ENCODE measurements around the gene AFDN. TPM values are rescaled to one million over a fixed set of nuclear protein-coding genes. Genes with fewer than 3 reads are reported as not detected.

The AFDN gene
- total RNA-seq, 1 donor from 2014 or later, result 552 TPM

- Mint-ChIP-seq H3K36me3 (ENCODE audit: unreplicated experiment) (no peaks in the 10 kb centered on the region), H3K4me3 (ENCODE audit: unreplicated experiment) (no peak overlapping the region), H3K9me3 (ENCODE audit: unreplicated experiment) (peaks cover 1% of the 10 kb centered on the region), H3K27me3 (ENCODE audit: unreplicated experiment) (peaks cover 2% of the 10 kb centered on the region), H3K4me1 (ENCODE audit: low read depth, unreplicated experiment) (peaks cover 14% of the 10 kb centered on the region), H3K27ac (ENCODE audit: unreplicated experiment) (no peak overlapping the region)
- no peak for DNase-seq
- no peak for TF ChIP-seq CTCF (IDR thresholded peaks at IDR 0.05; ENCODE audit: partially characterized antibody, unreplicated experiment)
Measured at GRCh38 chr6:167937301-167937700, 110.6 kb downstream of the AFDN start.

- Mint-ChIP-seq H3K9me3 (ENCODE audit: unreplicated experiment) (peaks cover 1% of the 10 kb centered on the region), H3K36me3 (ENCODE audit: unreplicated experiment) (no peaks in the 10 kb centered on the region), H3K4me3 (ENCODE audit: unreplicated experiment) (no peak overlapping the region), H3K27me3 (ENCODE audit: unreplicated experiment) (peaks cover 2% of the 10 kb centered on the region), H3K4me1 (ENCODE audit: low read depth, unreplicated experiment) (peaks cover 11% of the 10 kb centered on the region), H3K27ac (ENCODE audit: unreplicated experiment) (peak overlapping the region; percentile 48)
- no peak for DNase-seq
- TF ChIP-seq CTCF (IDR thresholded peaks at IDR 0.05; ENCODE audit: partially characterized antibody, unreplicated experiment), result no peak
Measured at GRCh38 chr6:167937948-167938911, 111.5 kb downstream of the AFDN start.

GRCh38 chr6:167941822-167942221 is 115.1 kb downstream of the AFDN start:
- no peak overlapping the region for H3K4me3 Mint-ChIP-seq (ENCODE audit: unreplicated experiment)
- no peak for DNase-seq
- no peaks in the 10 kb centered on the region for H3K27me3 Mint-ChIP-seq (ENCODE audit: unreplicated experiment)
- no peak overlapping the region for H3K27ac Mint-ChIP-seq (ENCODE audit: unreplicated experiment)
- no peaks in the 10 kb centered on the region for H3K36me3 Mint-ChIP-seq (ENCODE audit: unreplicated experiment)
- H3K9me3 Mint-ChIP-seq (ENCODE audit: unreplicated experiment), result peaks cover 3% of the 10 kb centered on the region
- peaks cover 3% of the 10 kb centered on the region for H3K4me1 Mint-ChIP-seq (ENCODE audit: low read depth, unreplicated experiment)
- no peak for TF ChIP-seq CTCF (IDR thresholded peaks at IDR 0.05; ENCODE audit: partially characterized antibody, unreplicated experiment)

- no peak for TF ChIP-seq CTCF (IDR thresholded peaks at IDR 0.05; ENCODE audit: partially characterized antibody, unreplicated experiment)
- H3K9me3 Mint-ChIP-seq (ENCODE audit: unreplicated experiment), result peaks cover 3% of the 10 kb centered on the region
- no peak for DNase-seq
- peaks cover 5% of the 10 kb centered on the region for H3K36me3 Mint-ChIP-seq (ENCODE audit: unreplicated experiment)
- H3K27ac Mint-ChIP-seq (ENCODE audit: unreplicated experiment), result no peak overlapping the region
- H3K4me1 Mint-ChIP-seq (ENCODE audit: low read depth, unreplicated experiment), result peaks cover 2% of the 10 kb centered on the region
- no peaks in the 10 kb centered on the region for H3K27me3 Mint-ChIP-seq (ENCODE audit: unreplicated experiment)
- H3K4me3 Mint-ChIP-seq (ENCODE audit: unreplicated experiment), result no peak overlapping the region
Measured at GRCh38 chr6:167944130-167944529, 117.4 kb downstream of the AFDN start.

- H3K27ac Mint-ChIP-seq (ENCODE audit: unreplicated experiment), result no peak overlapping the region
- peaks cover 6% of the 10 kb centered on the region for H3K4me1 Mint-ChIP-seq (ENCODE audit: low read depth, unreplicated experiment)
- no peaks in the 10 kb centered on the region for H3K27me3 Mint-ChIP-seq (ENCODE audit: unreplicated experiment)
- peaks cover 5% of the 10 kb centered on the region for H3K9me3 Mint-ChIP-seq (ENCODE audit: unreplicated experiment)
- H3K4me3 Mint-ChIP-seq (ENCODE audit: unreplicated experiment), result no peak overlapping the region
- DNase-seq, result no peak
- peaks cover 16% of the 10 kb centered on the region for H3K36me3 Mint-ChIP-seq (ENCODE audit: unreplicated experiment)
- no peak for TF ChIP-seq CTCF (IDR thresholded peaks at IDR 0.05; ENCODE audit: partially characterized antibody, unreplicated experiment)
Measured at GRCh38 chr6:167946007-167946406, 119.3 kb downstream of the AFDN start.
